HepG2 (cell line): Measurements from ENCODE around the gene TAS1R1. TPM values are rescaled to one million over a fixed set of nuclear protein-coding genes. Genes with fewer than 3 reads are reported as not detected.

Experiments
- CTCF ChIP-seq: sonication (generic); formaldehyde crosslinking; IDR thresholded peaks from 2 replicates; pipeline ENCODE4 v1.5.0; 2020; ENCODE audit warnings: mild to moderate bottlenecking, missing genetic modification reagents, moderate library complexity
- ELF3 ChIP-seq: IDR thresholded peaks from 2 replicates; pipeline ENCODE4 v1.6.1; 2016; ENCODE audit warnings: missing genetic modification reagents, missing compliant biosample characterization
- EZH2 ChIP-seq: conservative IDR thresholded peaks from 2 replicates; pipeline ENCODE4 v1.6.1; 2012; ENCODE audit warnings: mild to moderate bottlenecking, low read depth, low read length, moderate library complexity
- GABPB1 ChIP-seq: IDR thresholded peaks from 2 replicates; pipeline ENCODE4 v1.6.1; 2016; ENCODE audit warnings: mild to moderate bottlenecking, missing genetic modification reagents, moderate library complexity, missing compliant biosample characterization
- HDAC1 ChIP-seq: sonication (generic); formaldehyde crosslinking; IDR thresholded peaks from 2 replicates; pipeline ENCODE4 v1.5.1; 2020; ENCODE audit warnings: mild to moderate bottlenecking, missing genetic modification reagents
- HNRNPL ChIP-seq: fragments of 200-400 bp; formaldehyde crosslinking; IDR thresholded peaks from 2 replicates; pipeline ENCODE4 v1.6.1; 2017; ENCODE audit warnings: mild to moderate bottlenecking, low read depth, low read length
- MAZ ChIP-seq, 2 experiments: sonication (generic) in 1 of 2; formaldehyde crosslinking in 1 of 2; IDR thresholded peaks; 2 replicates each; pipeline versions ENCODE4 v1.5.0 to v1.6.1; 2012 to 2020; ENCODE audit warnings: low read depth in 2 of 2, mild to moderate bottlenecking in 2 of 2, borderline replicate concordance in 1 of 2, improper control_type of control experiment in 1 of 2, low read length in 1 of 2, missing genetic modification reagents in 1 of 2, moderate library complexity in 1 of 2
- RFX3 ChIP-seq: IDR thresholded peaks from 2 replicates; pipeline ENCODE4 v1.6.1; 2016; ENCODE audit warnings: missing biosample characterization, missing genetic modification reagents
- SALL1 ChIP-seq: sonication (generic); formaldehyde crosslinking; IDR thresholded peaks from 2 replicates; pipeline ENCODE4 v1.8.0; 2022; ENCODE audit warnings: mild to moderate bottlenecking, missing genetic modification reagents
- SAP130 ChIP-seq: IDR thresholded peaks from 2 replicates; pipeline ENCODE4 v1.6.1; 2016; ENCODE audit warnings: low read depth
- SIN3A ChIP-seq: IDR thresholded peaks from 2 replicates; pipeline ENCODE4 v1.6.1; 2011; ENCODE audit warnings: low read depth, mild to moderate bottlenecking, control low read depth, low read length, borderline replicate concordance
- STAG1 ChIP-seq: sonication (generic); formaldehyde crosslinking; IDR thresholded peaks from 2 replicates; pipeline ENCODE4 v1.4.0; 2020; ENCODE audit warnings: missing genetic modification reagents
- TCF12 ChIP-seq, 2 experiments: fragments of 450-650 bp in 1 of 2; sonication (generic) in 1 of 2; formaldehyde crosslinking in 1 of 2; IDR thresholded peaks; 2 replicates each; pipeline versions ENCODE4 v1.6.1 to v1.8.0; 2017 to 2022; ENCODE audit warnings: antibody characterized with exemption in 1 of 2, mild to moderate bottlenecking in 1 of 2, missing genetic modification reagents in 1 of 2, moderate library complexity in 1 of 2
- TEAD3 ChIP-seq: optimal IDR thresholded peaks from 2 replicates; pipeline ENCODE3; 2016; ENCODE audit warnings: borderline replicate concordance
- TFAP4 ChIP-seq: sonication (generic); IDR thresholded peaks from 2 replicates; pipeline ENCODE4 v1.6.1; 2016; ENCODE audit warnings: low read depth, borderline replicate concordance
- ZFX ChIP-seq: sonication (generic); formaldehyde crosslinking; IDR thresholded peaks from 2 replicates; pipeline ENCODE4 v1.4.0; 2020; ENCODE audit warnings: mild to moderate bottlenecking, low read depth, missing genetic modification reagents, moderate library complexity
- ZFY ChIP-seq: sonication (generic); formaldehyde crosslinking; IDR thresholded peaks from 2 replicates; pipeline ENCODE4 v1.4.0; 2020; ENCODE audit warnings: missing genetic modification reagents
- ZNF274 ChIP-seq: sonication (generic); formaldehyde crosslinking; IDR thresholded peaks from 2 replicates; pipeline ENCODE4 v1.5.1; 2020; ENCODE audit warnings: mild to moderate bottlenecking, missing genetic modification reagents
- ZNF543 ChIP-seq: sonication (generic); formaldehyde crosslinking; IDR thresholded peaks from 2 replicates; pipeline ENCODE4 v1.4.0; 2020; ENCODE audit warnings: mild to moderate bottlenecking, missing genetic modification reagents
- ZNF740 ChIP-seq: sonication (generic); formaldehyde crosslinking; IDR thresholded peaks from 2 replicates; pipeline ENCODE4 v1.4.0; 2020; ENCODE audit warnings: missing genetic modification reagents
- polyA plus RNA-seq, 8 experiments: library from polyadenylated mRNA; depleted of rRNA in 3 of 8; stranded (reverse) in 7 of 8; unstranded in 1 of 8; fragments of >200 nt; fragmentation: Illumina TruSeq in 4 of 8; extraction: Trizol in 4 of 8; gene quantifications; 2 replicates each; pipeline versions ENCODE4 v1.2.1 to v1.2.3, GENCODE V29; 2011 to 2016; ENCODE audit warnings: low read depth in 4 of 8, missing spikeins in 1 of 8, mixed read lengths in 1 of 8; ENCODE audit not compliant: insufficient read depth in 1 of 8
- total RNA-seq, 5 experiments: library from RNA; depleted of rRNA; stranded (reverse); fragments of >200 nt; fragmentation: Illumina TruSeq; extraction: Trizol; gene quantifications; 2 replicates each; pipeline ENCODE4 v1.2.3, GENCODE V29; 2016; ENCODE audit warnings: low read depth in 1 of 5
- TF ChIP-seq, protein P1 (sequence below): sonication (generic); formaldehyde crosslinking; IDR thresholded peaks from 2 replicates; pipeline ENCODE4 v1.5.1; 2020; ENCODE audit warnings: mild to moderate bottlenecking, missing genetic modification reagents, moderate library complexity
- TF ChIP-seq, protein P2 (sequence below): sonication (generic); formaldehyde crosslinking; IDR thresholded peaks from 2 replicates; pipeline ENCODE4 v1.5.0; 2020; ENCODE audit warnings: mild to moderate bottlenecking, missing genetic modification reagents

The TAS1R1 gene
- total and polyA plus RNA-seq, 2 of the 13 experiments (the other 11 are each of a cell fraction or from before 2014, with no cell fraction given): 1.4 to 1.6 TPM

GRCh38 chr1:6513320-6513801, 41.7 kb upstream of the TAS1R1 start (continued):
- TF ChIP-seq CTCF: peak; percentile 51
- TF ChIP-seq MAZ (IDR thresholded peaks at IDR 0.05; ENCODE audit: borderline replicate concordance, low read depth, low read length): no peak
- TF ChIP-seq MAZ (CRISPR knock-in tag; IDR thresholded peaks at IDR 0.05; ENCODE audit: low read depth): 0 out of 2 replicates have a peak, but pooled peaks have one; percentile 28
- peak; percentile 86 for TF ChIP-seq TEAD3 (CRISPR knock-in tag)
- TF ChIP-seq STAG1 (CRISPR knock-in tag): 0 out of 2 replicates have a peak, but pooled peaks have one; percentile 2
- TF ChIP-seq, protein P1, sequence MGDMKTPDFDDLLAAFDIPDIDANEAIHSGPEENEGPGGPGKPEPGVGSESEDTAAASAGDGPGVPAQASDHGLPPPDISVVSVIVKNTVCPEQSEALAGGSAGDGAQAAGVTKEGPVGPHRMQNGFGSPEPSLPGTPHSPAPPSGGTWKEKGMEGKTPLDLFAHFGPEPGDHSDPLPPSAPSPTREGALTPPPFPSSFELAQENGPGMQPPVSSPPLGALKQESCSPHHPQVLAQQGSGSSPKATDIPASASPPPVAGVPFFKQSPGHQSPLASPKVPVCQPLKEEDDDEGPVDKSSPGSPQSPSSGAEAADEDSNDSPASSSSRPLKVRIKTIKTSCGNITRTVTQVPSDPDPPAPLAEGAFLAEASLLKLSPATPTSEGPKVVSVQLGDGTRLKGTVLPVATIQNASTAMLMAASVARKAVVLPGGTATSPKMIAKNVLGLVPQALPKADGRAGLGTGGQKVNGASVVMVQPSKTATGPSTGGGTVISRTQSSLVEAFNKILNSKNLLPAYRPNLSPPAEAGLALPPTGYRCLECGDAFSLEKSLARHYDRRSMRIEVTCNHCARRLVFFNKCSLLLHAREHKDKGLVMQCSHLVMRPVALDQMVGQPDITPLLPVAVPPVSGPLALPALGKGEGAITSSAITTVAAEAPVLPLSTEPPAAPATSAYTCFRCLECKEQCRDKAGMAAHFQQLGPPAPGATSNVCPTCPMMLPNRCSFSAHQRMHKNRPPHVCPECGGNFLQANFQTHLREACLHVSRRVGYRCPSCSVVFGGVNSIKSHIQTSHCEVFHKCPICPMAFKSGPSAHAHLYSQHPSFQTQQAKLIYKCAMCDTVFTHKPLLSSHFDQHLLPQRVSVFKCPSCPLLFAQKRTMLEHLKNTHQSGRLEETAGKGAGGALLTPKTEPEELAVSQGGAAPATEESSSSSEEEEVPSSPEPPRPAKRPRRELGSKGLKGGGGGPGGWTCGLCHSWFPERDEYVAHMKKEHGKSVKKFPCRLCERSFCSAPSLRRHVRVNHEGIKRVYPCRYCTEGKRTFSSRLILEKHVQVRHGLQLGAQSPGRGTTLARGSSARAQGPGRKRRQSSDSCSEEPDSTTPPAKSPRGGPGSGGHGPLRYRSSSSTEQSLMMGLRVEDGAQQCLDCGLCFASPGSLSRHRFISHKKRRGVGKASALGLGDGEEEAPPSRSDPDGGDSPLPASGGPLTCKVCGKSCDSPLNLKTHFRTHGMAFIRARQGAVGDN (CRISPR knock-in tag): peak; percentile 55
- no peak for TF ChIP-seq TCF12 (IDR thresholded peaks at IDR 0.05)
- no peak for TF ChIP-seq TCF12 (CRISPR knock-in tag; IDR thresholded peaks at IDR 0.05)
- TF ChIP-seq, protein P2, sequence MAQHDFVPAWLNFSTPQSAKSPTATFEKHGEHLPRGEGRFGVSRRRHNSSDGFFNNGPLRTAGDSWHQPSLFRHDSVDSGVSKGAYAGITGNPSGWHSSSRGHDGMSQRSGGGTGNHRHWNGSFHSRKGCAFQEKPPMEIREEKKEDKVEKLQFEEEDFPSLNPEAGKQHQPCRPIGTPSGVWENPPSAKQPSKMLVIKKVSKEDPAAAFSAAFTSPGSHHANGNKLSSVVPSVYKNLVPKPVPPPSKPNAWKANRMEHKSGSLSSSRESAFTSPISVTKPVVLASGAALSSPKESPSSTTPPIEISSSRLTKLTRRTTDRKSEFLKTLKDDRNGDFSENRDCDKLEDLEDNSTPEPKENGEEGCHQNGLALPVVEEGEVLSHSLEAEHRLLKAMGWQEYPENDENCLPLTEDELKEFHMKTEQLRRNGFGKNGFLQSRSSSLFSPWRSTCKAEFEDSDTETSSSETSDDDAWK: no peak
- no peak for TF ChIP-seq ZNF740
- 0 out of 2 replicates have a peak, but pooled peaks have one; percentile 30 for TF ChIP-seq ZNF274 (CRISPR knock-in tag)
- 0 out of 2 replicates have a peak, but pooled peaks have one; percentile 22 for TF ChIP-seq ZFY
- TF ChIP-seq ZFX (CRISPR knock-in tag): peak; percentile 15; the same call in 1 of the 2 replicates
- peak; percentile 48; the same call in 1 of the 2 replicates for TF ChIP-seq TFAP4
- TF ChIP-seq HNRNPL: peak; percentile 93
- TF ChIP-seq ELF3 (CRISPR knock-in tag): peak; percentile 73
- no peak for TF ChIP-seq RFX3 (CRISPR knock-in tag)
- TF ChIP-seq EZH2: no peak
- no peak for TF ChIP-seq ZNF543
- 0 out of 2 replicates have a peak, but pooled peaks have one; percentile 31 for TF ChIP-seq HDAC1
- peak; percentile 52 for TF ChIP-seq SAP130 (CRISPR knock-in tag)
- TF ChIP-seq GABPB1 (CRISPR knock-in tag): peak; percentile 41; the same call in 1 of the 2 replicates
- no peak for TF ChIP-seq SIN3A
- peak; percentile 28; the same call in 1 of the 2 replicates for TF ChIP-seq SALL1 (CRISPR knock-in tag)
